MM.1S (cell line): ENCODE results near the gene NPAS4.

Source experiments
- CTCF ChIP-seq: fragments of 300-600 bp; sonication (generic); IDR thresholded peaks from 2 replicates; pipeline ENCODE4 v1.5.1; 2016; ENCODE audit warnings: antibody characterized with exemption, low read length, mixed read lengths
- EZH2 ChIP-seq: fragments of 300-600 bp; sonication (generic); optimal IDR thresholded peaks from 2 replicates; pipeline ENCODE3; 2017; ENCODE audit warnings: low read depth, mild to moderate bottlenecking, antibody characterized with exemption, low read length, mixed read lengths

DNA sequence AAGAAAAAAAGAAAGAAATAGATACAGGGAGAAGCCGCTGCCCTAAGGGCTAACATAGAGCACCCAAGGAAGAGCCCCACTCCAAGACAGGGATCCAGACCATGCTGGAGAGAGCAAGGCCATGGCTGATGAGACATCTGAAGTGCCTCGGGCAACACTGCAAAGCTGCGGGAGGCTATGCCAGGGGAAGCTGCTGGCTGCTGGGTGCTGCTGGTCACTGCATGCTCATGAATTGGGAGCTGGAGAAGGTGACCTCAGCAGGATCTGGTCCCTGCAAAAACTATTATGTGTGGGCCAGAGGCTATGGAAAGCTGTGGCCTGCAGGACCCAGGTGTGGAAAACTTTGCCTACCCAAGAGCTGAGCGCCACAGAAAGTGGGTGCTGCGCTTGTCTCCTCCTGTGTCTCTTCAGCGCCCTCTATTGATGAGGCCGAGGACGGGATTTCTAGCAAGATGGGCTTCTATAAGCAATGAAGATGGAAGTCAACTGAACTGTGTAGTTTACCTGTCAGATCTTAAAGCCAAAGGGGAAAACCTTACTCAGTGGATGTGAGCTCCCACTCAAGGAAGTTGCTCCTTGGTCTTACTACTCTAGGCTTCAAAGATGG lies 32.0 kb upstream of the NPAS4 start:
- TF ChIP-seq CTCF: peak; percentile 81
- no peak for TF ChIP-seq EZH2
